Measurements from ENCODE around the gene ATP6V1F. TPM values are rescaled to one million over a fixed set of nuclear protein-coding genes. Genes with fewer than 3 reads are reported as not detected.

ATP6V1F gene
- total RNA-seq, 2 experiments from 2014 or later = 134 TPM

- H3K9me3 Mint-ChIP-seq = no peaks in the 10 kb centered on the region
- peaks cover 2% of the 10 kb centered on the region for H3K27me3 Mint-ChIP-seq
- no peak overlapping the region for H3K27ac Mint-ChIP-seq
- H3K4me3 Mint-ChIP-seq = no peak overlapping the region
- DNase-seq (no peak), ATAC-seq (ENCODE audit: low read depth) (no peak)
- H3K36me3 Mint-ChIP-seq = no peaks in the 10 kb centered on the region
- H3K4me1 Mint-ChIP-seq = peaks cover 7% of the 10 kb centered on the region
- POLR2A ChIA-PET = interaction anchor here (2.4 kb wide), 1 partner anchor 19 kb away, joined by 11 read pairs; the partner anchor contains the start of gene ATP6V1F
Observed at GRCh38 chr7:128882134-128882533, 19.5 kb downstream of the ATP6V1F start.

GRCh38 chr7:128883622-128884448 lies 21.2 kb downstream of the ATP6V1F start:
- no peaks in the 10 kb centered on the region for H3K4me1 Mint-ChIP-seq
- POLR2A ChIA-PET = interaction anchor here (0.5 to 1.5 kb wide), 2 partner anchors 21 to 400 kb away, joined by 8 to 9 read pairs; partner anchors contain the start of gene ATP6V1F
- H3K36me3 Mint-ChIP-seq = no peaks in the 10 kb centered on the region
- H3K4me3 Mint-ChIP-seq = no peak overlapping the region
- H3K27me3 Mint-ChIP-seq = peaks cover 2% of the 10 kb centered on the region
- peak; percentile 61 for ATAC-seq (ENCODE audit: low read depth)
- no peak overlapping the region for H3K27ac Mint-ChIP-seq
- no peaks in the 10 kb centered on the region for H3K9me3 Mint-ChIP-seq
- peak; percentile 91 for DNase-seq

GRCh38 chr7:128884561-128885369 lies 22.1 kb downstream of the ATP6V1F start:
- DNase-seq (peak; percentile 26), ATAC-seq (ENCODE audit: low read depth) (no peak)
- no peaks in the 10 kb centered on the region for H3K36me3 Mint-ChIP-seq
- no peaks in the 10 kb centered on the region for H3K9me3 Mint-ChIP-seq
- no peak overlapping the region for H3K27ac Mint-ChIP-seq
- POLR2A ChIA-PET = no interaction called here
- H3K27me3 Mint-ChIP-seq = no peaks in the 10 kb centered on the region
- no peak overlapping the region for H3K4me3 Mint-ChIP-seq
- H3K4me1 Mint-ChIP-seq = no peaks in the 10 kb centered on the region

- Mint-ChIP-seq H3K4me1 (no peaks in the 10 kb centered on the region), H3K27ac (peak overlapping the region; percentile 26), H3K27me3 (no peaks in the 10 kb centered on the region), H3K9me3 (no peaks in the 10 kb centered on the region), H3K36me3 (no peaks in the 10 kb centered on the region), H3K4me3 (no peak overlapping the region)
- ATAC-seq (ENCODE audit: low read depth) = no peak
- POLR2A ChIA-PET = no interaction called here
- peak; percentile 17 for DNase-seq
Observed at GRCh38 chr7:128885370-128886187, 22.9 kb downstream of the ATP6V1F start.

GRCh38 chr7:128886391-128887168 lies 23.9 kb downstream of the ATP6V1F start:
- peak; percentile 24 for DNase-seq
- ATAC-seq (ENCODE audit: low read depth) = no peak
- Mint-ChIP-seq H3K4me1 (no peaks in the 10 kb centered on the region), H3K4me3 (no peak overlapping the region), H3K27me3 (no peaks in the 10 kb centered on the region), H3K9me3 (no peaks in the 10 kb centered on the region), H3K36me3 (no peaks in the 10 kb centered on the region), H3K27ac (no peak overlapping the region)
- POLR2A ChIA-PET = no interaction called here

- peak; percentile 29 for DNase-seq
- no peaks in the 10 kb centered on the region for H3K36me3 Mint-ChIP-seq
- ATAC-seq (ENCODE audit: low read depth) = no peak
- H3K4me3 Mint-ChIP-seq = no peak overlapping the region
- POLR2A ChIA-PET = no interaction called here
- no peaks in the 10 kb centered on the region for H3K27me3 Mint-ChIP-seq
- no peaks in the 10 kb centered on the region for H3K9me3 Mint-ChIP-seq
- H3K4me1 Mint-ChIP-seq = no peaks in the 10 kb centered on the region
- no peak overlapping the region for H3K27ac Mint-ChIP-seq
Observed at GRCh38 chr7:128887169-128888038, 24.7 kb downstream of the ATP6V1F start.

GRCh38 chr7:128888039-128888755 lies 25.5 kb downstream of the ATP6V1F start:
- H3K4me3 Mint-ChIP-seq = no peak overlapping the region
- no peak overlapping the region for H3K27ac Mint-ChIP-seq
- POLR2A ChIA-PET = interaction anchor here (0.6 kb wide), 1 partner anchor 74 kb away, joined by 3 read pairs; no protein-coding TSS in a partner anchor
- ATAC-seq (ENCODE audit: low read depth) (no peak), DNase-seq (no peak)
- no peaks in the 10 kb centered on the region for H3K4me1 Mint-ChIP-seq
- H3K27me3 Mint-ChIP-seq = no peaks in the 10 kb centered on the region
- H3K36me3 Mint-ChIP-seq = no peaks in the 10 kb centered on the region
- no peaks in the 10 kb centered on the region for H3K9me3 Mint-ChIP-seq

GRCh38 chr7:128888756-128889095 lies 26.1 kb downstream of the ATP6V1F start:
- ATAC-seq (ENCODE audit: low read depth) (no peak), DNase-seq (peak; percentile 27)
- Mint-ChIP-seq H3K4me3 (no peak overlapping the region), H3K36me3 (no peaks in the 10 kb centered on the region), H3K27me3 (no peaks in the 10 kb centered on the region), H3K9me3 (no peaks in the 10 kb centered on the region), H3K4me1 (no peaks in the 10 kb centered on the region), H3K27ac (no peak overlapping the region)
- POLR2A ChIA-PET = no interaction called here

GRCh38 chr7:128889121-128889520 lies 26.5 kb downstream of the ATP6V1F start:
- no peaks in the 10 kb centered on the region for H3K27me3 Mint-ChIP-seq
- H3K36me3 Mint-ChIP-seq = no peaks in the 10 kb centered on the region
- peak; percentile 12 for DNase-seq
- no peaks in the 10 kb centered on the region for H3K9me3 Mint-ChIP-seq
- ATAC-seq (ENCODE audit: low read depth) = no peak
- H3K4me3 Mint-ChIP-seq = no peak overlapping the region
- H3K4me1 Mint-ChIP-seq = no peaks in the 10 kb centered on the region
- POLR2A ChIA-PET = no interaction called here
- no peak overlapping the region for H3K27ac Mint-ChIP-seq

GRCh38 chr7:128890306-128891109 lies 27.9 kb downstream of the ATP6V1F start:
- H3K4me3 Mint-ChIP-seq = no peak overlapping the region
- peak; percentile 28 for ATAC-seq (ENCODE audit: low read depth)
- no peaks in the 10 kb centered on the region for H3K4me1 Mint-ChIP-seq
- H3K27ac Mint-ChIP-seq = no peak overlapping the region
- no peaks in the 10 kb centered on the region for H3K36me3 Mint-ChIP-seq
- no peaks in the 10 kb centered on the region for H3K9me3 Mint-ChIP-seq
- H3K27me3 Mint-ChIP-seq = no peaks in the 10 kb centered on the region
- peak; percentile 41 for DNase-seq
- POLR2A ChIA-PET = no interaction called here

Data from activated naive CD8-positive, alpha-beta T cell treated with anti-CD3 and anti-CD28 coated beads, Interleukin-2, amount 10 ng/mL, durations not matched to agents 7 days and 5 days (primary cell).